GM12801 (cell line): ENCODE results near the gene SHLD1.

Experiments
- TF ChIP-seq, protein P1 (sequence below): IDR thresholded peaks from one replicate; pipeline ENCODE4 v1.5.1; 2011; ENCODE audit warnings: control low read depth; ENCODE audit not compliant: insufficient read length; ENCODE audit errors: extremely low read depth

SHLD1 gene

DNA sequence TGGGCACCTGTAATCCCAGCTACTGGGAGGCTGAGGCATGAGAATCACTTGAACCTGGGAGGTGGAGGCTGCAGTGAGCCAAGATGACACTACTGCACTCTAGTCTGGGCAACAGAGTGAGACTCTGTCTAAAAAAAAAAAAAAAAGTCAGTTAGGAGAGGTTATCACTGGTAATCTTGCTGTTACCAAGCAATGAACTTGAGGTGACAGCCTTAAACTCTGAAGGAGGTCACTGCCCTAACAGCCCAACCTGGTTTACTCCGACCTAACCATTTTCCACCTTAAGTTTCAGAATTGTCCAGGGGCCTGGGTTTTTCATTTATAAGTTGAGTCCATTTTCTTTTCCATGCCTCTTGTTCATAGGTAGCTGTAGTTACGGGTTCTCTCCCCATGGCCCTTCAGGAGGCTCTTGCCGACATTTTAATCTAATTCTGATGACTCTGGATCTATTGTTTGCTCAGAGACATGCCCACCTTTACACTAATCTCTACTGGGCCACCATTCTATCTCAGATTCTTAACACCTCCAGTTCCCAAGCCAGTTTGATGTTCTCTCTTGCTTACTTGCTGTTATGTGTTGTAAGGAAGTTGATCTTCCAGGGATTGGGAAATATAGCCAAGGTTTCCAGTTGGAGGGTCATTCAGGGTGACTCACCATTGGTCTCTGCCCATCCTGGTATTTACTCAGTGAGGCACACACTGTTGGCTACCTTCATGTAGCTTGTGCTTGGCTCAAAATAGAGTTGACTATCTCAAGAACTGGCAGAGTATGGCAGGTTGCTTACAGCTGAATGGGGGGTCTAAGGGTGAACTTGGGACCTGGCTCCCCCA lies 29.1 kb downstream of the SHLD1 start:
- TF ChIP-seq, protein P1, sequence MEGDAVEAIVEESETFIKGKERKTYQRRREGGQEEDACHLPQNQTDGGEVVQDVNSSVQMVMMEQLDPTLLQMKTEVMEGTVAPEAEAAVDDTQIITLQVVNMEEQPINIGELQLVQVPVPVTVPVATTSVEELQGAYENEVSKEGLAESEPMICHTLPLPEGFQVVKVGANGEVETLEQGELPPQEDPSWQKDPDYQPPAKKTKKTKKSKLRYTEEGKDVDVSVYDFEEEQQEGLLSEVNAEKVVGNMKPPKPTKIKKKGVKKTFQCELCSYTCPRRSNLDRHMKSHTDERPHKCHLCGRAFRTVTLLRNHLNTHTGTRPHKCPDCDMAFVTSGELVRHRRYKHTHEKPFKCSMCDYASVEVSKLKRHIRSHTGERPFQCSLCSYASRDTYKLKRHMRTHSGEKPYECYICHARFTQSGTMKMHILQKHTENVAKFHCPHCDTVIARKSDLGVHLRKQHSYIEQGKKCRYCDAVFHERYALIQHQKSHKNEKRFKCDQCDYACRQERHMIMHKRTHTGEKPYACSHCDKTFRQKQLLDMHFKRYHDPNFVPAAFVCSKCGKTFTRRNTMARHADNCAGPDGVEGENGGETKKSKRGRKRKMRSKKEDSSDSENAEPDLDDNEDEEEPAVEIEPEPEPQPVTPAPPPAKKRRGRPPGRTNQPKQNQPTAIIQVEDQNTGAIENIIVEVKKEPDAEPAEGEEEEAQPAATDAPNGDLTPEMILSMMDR: no peak

DNA sequence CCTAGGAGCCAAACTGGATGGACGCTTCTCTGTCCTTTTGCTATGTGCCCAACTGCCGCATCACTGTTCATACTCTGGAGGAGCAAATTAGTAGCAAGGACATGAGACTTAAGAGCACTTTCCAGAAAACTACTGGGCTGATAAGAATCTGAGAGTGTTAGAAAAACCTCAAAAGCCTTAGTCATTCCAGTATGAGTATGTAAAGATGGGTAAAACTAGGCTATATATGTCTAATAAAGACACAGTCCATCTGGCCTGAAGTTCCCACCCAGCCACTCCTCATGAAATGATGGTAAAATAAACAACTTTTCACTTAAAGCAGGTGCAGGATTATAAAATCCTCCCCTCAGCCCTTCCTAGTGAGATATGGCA lies 30.6 kb downstream of the SHLD1 start:
- TF ChIP-seq, protein P1: no peak

DNA sequence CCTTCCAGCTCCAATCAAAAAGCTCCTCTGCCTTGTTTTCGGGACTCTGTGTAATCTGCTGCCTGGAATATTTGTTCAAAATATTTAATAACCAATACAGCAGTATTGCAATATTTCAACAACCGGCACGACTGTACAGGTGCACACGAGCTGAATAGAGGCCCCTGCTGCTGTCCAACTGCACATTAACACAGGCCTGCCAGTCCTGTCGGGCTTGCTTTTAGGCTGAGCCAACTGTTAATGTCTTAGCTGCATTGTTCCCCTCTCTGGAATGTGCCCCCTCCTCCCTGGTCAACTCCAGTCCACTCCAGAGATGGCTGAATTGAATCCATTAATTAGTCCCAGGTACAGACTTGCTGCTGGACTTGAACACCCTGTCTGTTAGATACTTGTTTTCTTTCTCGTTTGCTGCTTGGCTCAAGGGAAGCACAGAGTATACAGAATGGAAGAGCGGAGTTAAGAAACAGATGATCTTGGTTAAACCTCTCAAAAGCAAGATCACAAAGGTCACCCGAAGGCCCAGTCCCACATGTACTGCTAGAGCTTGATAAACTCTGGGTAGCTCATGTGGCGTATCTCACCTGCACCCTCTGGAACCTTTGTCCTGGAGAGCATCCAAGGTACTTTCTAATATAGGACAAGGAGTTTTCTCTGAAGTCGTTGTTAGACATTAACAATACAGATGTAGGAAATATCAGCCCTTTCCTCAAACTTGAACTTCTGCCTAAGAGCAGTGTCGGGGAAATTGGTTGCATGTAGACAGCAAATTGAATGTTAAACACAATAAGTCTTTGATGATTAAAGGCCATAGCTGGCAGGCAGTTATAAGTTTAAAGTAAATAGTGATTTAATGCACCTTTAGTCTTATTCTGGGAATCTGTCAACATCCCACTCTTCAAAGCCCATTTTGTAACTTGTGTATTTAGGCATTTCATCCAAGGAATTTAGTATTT lies 31.9 kb downstream of the SHLD1 start:
- TF ChIP-seq, protein P1: no peak

DNA sequence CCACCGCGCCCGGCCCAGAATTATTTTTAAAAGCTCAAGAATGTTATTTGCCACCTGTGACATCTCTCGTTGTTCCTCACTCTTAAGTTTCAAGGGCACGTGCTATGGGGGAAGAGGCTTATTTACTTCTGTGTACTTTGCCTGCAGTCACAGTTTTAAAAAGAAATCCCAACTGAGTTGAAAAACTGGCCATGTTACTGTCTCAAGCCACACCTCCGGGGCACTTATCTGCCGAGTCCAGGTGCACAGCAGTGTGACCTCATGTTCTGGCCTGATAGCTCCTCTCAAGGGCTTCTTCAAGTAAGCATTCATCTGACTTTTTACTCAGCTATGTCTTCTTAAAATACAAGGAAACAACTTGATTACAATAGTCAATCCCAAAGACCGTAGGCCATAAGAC lies 34.5 kb downstream of the SHLD1 start:
- TF ChIP-seq, protein P1: no peak

DNA sequence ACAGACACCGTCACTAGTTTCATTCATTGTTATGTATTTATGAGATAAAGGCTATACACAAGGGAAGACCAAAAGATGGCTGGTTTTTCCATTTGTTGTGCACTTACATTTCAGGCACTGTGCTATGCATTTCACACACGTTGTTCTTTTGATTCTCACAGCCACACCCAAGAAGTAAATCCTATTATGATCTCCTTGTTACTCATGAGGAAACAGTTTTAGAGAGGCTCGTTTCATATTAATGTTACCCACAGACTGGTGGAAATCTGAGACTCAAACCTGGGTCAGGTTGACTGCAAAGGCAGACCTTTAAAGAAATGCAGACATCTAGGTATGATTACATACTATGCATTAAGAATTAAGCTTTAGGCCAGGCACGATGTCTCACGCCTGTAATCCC lies 34.9 kb downstream of the SHLD1 start:
- TF ChIP-seq, protein P1: no peak

DNA sequence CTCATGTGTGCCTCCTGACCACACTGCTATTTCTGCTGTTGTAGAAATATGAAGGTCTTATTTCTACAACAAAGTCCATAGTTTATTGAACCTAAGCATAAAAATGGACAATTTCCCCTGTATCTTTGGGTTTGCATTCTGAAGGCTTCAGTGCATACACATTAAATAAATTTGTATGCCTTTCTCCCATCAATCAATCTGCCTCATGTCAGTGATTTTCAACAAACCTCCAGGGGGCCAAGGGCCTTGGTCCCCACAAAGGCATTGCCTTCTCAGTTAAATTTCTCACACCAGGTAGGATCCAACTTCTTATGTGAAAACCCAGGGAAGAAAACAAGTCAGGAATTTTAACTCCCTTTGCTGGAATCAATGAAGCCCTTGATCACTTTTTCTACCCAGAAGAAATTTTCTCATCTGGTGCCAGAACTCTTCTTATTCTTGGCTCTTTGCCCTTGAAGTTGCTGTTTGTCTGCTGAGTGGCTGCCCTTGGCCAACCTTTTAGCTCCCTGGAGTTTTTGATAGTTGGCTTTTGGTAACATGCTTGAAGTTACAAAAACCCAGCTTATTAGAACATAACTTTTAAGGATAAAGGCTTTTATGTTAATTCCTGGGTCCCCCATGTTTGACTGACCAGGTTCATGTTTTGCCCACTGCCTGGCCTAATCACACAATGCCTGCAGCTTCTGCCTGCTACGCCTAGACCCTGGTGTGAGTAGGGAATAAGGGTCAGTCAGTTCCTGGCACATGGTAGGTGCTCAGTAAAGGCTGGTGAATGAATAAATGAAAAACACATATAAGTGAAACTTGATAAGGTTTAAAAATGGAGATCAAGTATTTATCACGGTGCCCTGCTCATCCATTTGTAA lies 37.0 kb downstream of the SHLD1 start:
- TF ChIP-seq, protein P1: no peak

DNA sequence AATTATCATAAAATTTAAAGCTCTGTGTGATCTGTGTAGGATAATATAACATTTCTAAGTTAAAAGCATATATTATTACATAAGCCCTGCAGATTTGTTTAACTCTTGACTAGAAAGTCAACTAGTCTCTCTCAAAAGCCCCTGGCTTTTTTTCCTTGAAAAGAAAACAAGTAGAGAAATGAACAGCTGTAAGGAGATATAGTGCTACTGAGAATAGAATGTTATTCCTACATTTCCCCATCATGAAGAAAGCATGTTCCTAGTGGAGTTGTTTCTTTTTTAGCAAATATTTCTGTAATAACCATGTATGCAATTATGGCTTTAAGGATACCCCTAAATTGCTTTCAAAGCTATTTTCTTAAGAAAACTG lies 37.6 kb downstream of the SHLD1 start:
- TF ChIP-seq, protein P1: no peak
